C4-2B (cell line): ENCODE results near the gene SLC9A4.

Experiments used
- ZFX ChIP-seq: fragments of 450-650 bp; IDR thresholded peaks from 2 replicates; pipeline ENCODE4 v1.6.1; 2017
- TF ChIP-seq, protein P1 (sequence below): fragments of 450-650 bp; conservative IDR thresholded peaks from 2 replicates; pipeline ENCODE4 v1.5.1; 2017; ENCODE audit warnings: mild to moderate bottlenecking

DNA sequence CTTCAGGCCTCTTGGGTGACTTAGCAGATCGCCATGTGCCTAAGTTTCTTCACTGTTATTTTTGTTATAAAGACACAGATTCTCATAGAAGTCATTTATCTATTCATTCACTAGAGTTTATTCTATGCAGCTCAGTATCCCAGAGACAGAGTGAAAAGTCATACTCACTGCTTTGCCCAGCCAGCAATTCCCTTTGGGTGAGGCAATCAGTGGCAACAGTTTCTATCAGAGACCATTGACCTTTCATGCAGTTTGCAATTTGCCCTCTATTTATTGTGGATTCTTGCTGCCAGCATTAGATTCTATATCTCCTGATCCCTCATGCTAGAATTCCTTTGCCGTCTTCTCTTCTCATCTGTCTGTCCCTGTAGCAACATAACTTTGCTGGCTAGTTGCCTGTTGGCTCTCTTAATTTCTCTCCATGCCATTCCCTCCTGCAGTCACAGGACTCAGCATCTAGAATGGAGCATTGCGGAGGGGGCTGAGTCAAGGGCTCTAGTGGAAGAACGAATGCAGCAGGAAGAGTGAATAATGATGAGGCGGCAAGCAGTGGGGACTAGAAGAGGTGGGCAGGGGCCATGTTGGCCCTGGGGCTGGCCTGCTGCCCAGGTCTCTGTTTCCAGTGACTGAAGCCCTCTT lies 12.2 kb downstream of the SLC9A4 start:
- TF ChIP-seq, protein P1, sequence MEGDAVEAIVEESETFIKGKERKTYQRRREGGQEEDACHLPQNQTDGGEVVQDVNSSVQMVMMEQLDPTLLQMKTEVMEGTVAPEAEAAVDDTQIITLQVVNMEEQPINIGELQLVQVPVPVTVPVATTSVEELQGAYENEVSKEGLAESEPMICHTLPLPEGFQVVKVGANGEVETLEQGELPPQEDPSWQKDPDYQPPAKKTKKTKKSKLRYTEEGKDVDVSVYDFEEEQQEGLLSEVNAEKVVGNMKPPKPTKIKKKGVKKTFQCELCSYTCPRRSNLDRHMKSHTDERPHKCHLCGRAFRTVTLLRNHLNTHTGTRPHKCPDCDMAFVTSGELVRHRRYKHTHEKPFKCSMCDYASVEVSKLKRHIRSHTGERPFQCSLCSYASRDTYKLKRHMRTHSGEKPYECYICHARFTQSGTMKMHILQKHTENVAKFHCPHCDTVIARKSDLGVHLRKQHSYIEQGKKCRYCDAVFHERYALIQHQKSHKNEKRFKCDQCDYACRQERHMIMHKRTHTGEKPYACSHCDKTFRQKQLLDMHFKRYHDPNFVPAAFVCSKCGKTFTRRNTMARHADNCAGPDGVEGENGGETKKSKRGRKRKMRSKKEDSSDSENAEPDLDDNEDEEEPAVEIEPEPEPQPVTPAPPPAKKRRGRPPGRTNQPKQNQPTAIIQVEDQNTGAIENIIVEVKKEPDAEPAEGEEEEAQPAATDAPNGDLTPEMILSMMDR = no peak
- no peak for TF ChIP-seq ZFX
